Fibroblast of the aortic adventitia (primary cell): ENCODE measurements around the gene ATRNL1. TPM values are rescaled to one million over a fixed set of nuclear protein-coding genes. Genes with fewer than 3 reads are reported as not detected.

Source experiments
- DNase-seq: peaks from one replicate; pipeline ENCODE4 v3.0.0-alpha.2; 2010; ENCODE audit warnings: low read depth
- H3K4me3 ChIP-seq: 2 replicates; pipeline ENCODE4 v1.5.1; 2011; ENCODE audit warnings: low read depth, mild to moderate bottlenecking, control low read depth, low read length, moderate library complexity
- CTCF ChIP-seq: IDR thresholded peaks from 2 replicates; pipeline ENCODE4 v1.5.1; 2011; ENCODE audit warnings: mild to moderate bottlenecking, low read length, control low read depth, inconsistent platforms; ENCODE audit not compliant: insufficient read depth
- total RNA-seq: library from RNA; depleted of rRNA; stranded (reverse); fragments of >200 nt; gene quantifications from 2 replicates; pipeline ENCODE4 v1.2.3, GENCODE V29; 2012; ENCODE audit warnings: low replicate concordance

The ATRNL1 gene
- total RNA-seq, 1 donor: 1.9 TPM

GRCh38 chr10:115861455-115861854 is 768.3 kb downstream of the ATRNL1 start:
- no peak for TF ChIP-seq CTCF
- H3K4me3 ChIP-seq: no peak overlapping the region
- peak; percentile 5 for DNase-seq

- no peak for TF ChIP-seq CTCF
- peak; percentile 5 for DNase-seq
- H3K4me3 ChIP-seq: no peak overlapping the region
Observed at GRCh38 chr10:115861864-115862263, 768.7 kb downstream of the ATRNL1 start.

DNA sequence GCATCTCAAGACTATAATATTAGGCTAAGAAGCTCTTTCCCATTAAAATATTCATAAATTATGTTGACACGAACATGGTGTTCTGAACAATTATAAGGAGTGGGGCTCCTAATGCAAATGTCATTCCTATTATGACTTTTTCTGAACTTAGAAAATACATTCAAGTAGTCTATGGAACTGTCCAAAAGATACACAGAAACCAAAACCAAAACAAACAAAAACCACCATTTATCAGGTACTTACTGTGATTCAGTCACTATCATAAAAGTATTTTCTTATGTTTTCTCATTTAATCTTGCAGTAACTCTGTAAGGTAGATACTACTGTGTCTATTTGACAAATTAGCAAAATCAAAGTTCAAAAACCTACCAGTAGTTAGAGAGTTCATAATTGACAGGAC is 773.0 kb downstream of the ATRNL1 start:
- no peak for TF ChIP-seq CTCF
- DNase-seq: no peak
- H3K4me3 ChIP-seq: no peak overlapping the region

- H3K4me3 ChIP-seq: no peak overlapping the region
- no peak for TF ChIP-seq CTCF
- no peak for DNase-seq
Observed at GRCh38 chr10:115866691-115867090, 773.5 kb downstream of the ATRNL1 start.

DNA sequence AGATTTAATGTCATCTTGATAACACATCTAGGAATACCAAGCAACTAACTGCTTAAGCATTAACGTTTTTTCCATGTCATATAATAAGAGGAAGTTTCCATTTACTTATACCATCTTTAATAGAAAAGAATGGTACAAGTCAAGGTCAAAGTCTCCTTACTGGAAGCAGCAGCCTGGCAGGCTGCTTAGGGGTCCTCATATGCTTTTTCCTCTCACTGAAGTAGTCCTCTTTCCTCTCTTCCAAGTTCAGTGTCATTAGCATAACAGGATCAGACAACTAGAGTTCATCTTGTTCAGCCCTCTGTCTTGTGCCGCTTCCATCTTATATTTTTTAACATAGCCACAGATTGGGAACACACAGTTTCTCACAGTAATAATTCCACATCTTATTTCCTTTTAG is 774.1 kb downstream of the ATRNL1 start:
- no peak for DNase-seq
- H3K4me3 ChIP-seq: no peak overlapping the region
- no peak for TF ChIP-seq CTCF

DNA sequence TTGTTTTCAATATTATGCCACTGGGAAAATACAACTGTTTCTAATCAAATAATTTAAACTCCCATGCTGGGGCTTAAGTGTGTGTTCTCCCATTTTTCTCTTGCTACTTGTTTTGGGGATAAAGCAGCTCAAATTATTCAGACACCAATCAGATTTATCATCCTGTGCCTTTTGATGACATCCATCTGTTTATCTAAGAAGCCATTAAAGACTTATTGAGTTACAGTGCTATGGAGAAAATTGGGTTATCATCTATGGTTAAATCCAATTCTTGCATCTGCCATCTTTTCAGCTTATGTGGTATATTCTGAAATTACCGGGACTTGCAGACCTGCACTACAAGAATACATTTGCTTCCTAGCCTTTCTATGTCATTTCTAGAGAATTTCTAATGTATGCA is 778.7 kb downstream of the ATRNL1 start:
- no peak for DNase-seq
- no peak overlapping the region for H3K4me3 ChIP-seq
- no peak for TF ChIP-seq CTCF

GRCh38 chr10:115875172-115875571 is 782.0 kb downstream of the ATRNL1 start:
- H3K4me3 ChIP-seq: no peak overlapping the region
- no peak for TF ChIP-seq CTCF
- DNase-seq: no peak
